ENCODE data around the gene FBXL17.

- TF ChIP-seq POLR2AphosphoS5 (IDR thresholded peaks at IDR 0.05; ENCODE audit: low read depth, low read length): no peak
- no peak for TF ChIP-seq TAF1 (IDR thresholded peaks at IDR 0.05; ENCODE audit: borderline replicate concordance, insufficient read depth, low read length)
- no peak for TF ChIP-seq SIN3A (IDR thresholded peaks at IDR 0.05; ENCODE audit: borderline replicate concordance, insufficient read depth, low read length)
These were observed 236.5 kb downstream of the FBXL17 start for GRCh38 chr5:108145351-108145750.
